Measurements from ENCODE around the gene ANXA5.
A peak's percentile ranks its signal among the peaks of the same experiment; 100 is the strongest.

ANXA5 gene

GRCh38 chr4:121726642-121727268, 30.0 kb upstream of the ANXA5 start:
- intact Hi-C loops (cut with micrococcal nuclease): loop anchor here (1.0 to 5.0 kb wide), 3 partner anchors 39 to 264 kb away; no protein-coding TSS in a partner anchor
- Mint-ChIP-seq H3K4me1 (ENCODE audit: low read depth) (no peaks in the 10 kb centered on the region), H3K27ac (no peak overlapping the region), H3K27me3 (peaks cover 7% of the 10 kb centered on the region), H3K4me3 (no peak overlapping the region), H3K36me3 (ENCODE audit: low read depth) (no peaks in the 10 kb centered on the region), H3K9me3 (no peaks in the 10 kb centered on the region)

DNA sequence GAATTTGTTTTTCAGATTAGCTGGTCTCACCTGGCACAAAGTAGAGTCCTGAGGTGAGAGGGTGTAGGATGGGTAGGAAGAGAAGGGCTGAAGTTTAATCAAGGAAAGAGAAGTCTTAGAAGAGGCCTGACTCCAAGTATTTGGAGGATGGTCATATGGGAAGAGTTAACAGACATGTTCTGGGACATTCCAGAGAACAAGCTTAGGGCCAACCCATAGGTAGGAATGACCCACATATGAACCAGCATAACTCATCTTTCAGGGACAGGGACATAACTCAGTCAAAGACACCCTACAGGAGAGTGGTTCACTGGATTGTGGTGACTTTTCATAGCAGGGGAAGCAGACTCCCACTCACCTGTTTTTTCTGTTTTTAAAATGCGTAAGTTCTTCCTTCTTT, 27.9 kb upstream of the ANXA5 start:
- intact Hi-C loops (cut with micrococcal nuclease): loop anchor here (5.0 kb wide), 1 partner anchor 37 kb away; no protein-coding TSS in a partner anchor
- peaks cover 7% of the 10 kb centered on the region for H3K27me3 Mint-ChIP-seq
- H3K4me3 Mint-ChIP-seq: no peak overlapping the region

DNA sequence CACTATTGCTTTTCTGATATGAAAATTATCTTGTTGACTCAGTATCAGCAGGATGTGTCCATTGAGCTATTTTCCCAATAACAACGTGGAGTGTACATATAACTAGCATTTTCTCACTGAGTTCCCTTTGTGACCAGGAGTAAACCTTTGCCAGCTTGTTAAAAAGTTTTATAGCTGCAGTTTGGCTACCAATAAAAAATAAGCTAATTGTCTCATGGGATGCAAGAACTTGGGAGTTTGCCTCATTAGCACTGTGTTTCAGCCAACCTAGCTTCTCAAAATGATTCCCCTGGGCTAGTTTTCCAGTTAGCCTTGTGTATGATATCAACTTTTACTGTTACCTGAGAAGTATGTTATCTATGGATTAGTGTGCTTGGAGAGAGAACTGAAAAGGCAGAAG, 24.9 kb upstream of the ANXA5 start:
- peaks cover 8% of the 10 kb centered on the region for H3K27me3 Mint-ChIP-seq
- H3K4me1 Mint-ChIP-seq (ENCODE audit: low read depth): no peaks in the 10 kb centered on the region
- H3K27ac Mint-ChIP-seq: no peak overlapping the region
- intact Hi-C loops (cut with micrococcal nuclease): no loop called here
- no peak overlapping the region for H3K4me3 Mint-ChIP-seq
- no peaks in the 10 kb centered on the region for H3K36me3 Mint-ChIP-seq (ENCODE audit: low read depth)
- H3K9me3 Mint-ChIP-seq: no peaks in the 10 kb centered on the region

More for the DNA sequence above, 27.9 kb upstream of the ANXA5 start:
- no peaks in the 10 kb centered on the region for H3K36me3 Mint-ChIP-seq (ENCODE audit: low read depth)
- H3K9me3 Mint-ChIP-seq: no peaks in the 10 kb centered on the region
- no peaks in the 10 kb centered on the region for H3K4me1 Mint-ChIP-seq (ENCODE audit: low read depth)
- no peak overlapping the region for H3K27ac Mint-ChIP-seq

GRCh38 chr4:121720109-121720508, 23.3 kb upstream of the ANXA5 start:
- Mint-ChIP-seq H3K9me3 (no peaks in the 10 kb centered on the region), H3K27ac (no peak overlapping the region), H3K27me3 (peaks cover 10% of the 10 kb centered on the region), H3K4me3 (no peak overlapping the region), H3K36me3 (ENCODE audit: low read depth) (no peaks in the 10 kb centered on the region), H3K4me1 (ENCODE audit: low read depth) (no peaks in the 10 kb centered on the region)
- intact Hi-C loops (cut with micrococcal nuclease): no loop called here

GRCh38 chr4:121717680-121718237, 21.0 kb upstream of the ANXA5 start:
- Mint-ChIP-seq H3K9me3 (no peaks in the 10 kb centered on the region), H3K27me3 (peaks cover 16% of the 10 kb centered on the region), H3K36me3 (ENCODE audit: low read depth) (no peaks in the 10 kb centered on the region), H3K27ac (no peak overlapping the region), H3K4me1 (ENCODE audit: low read depth) (no peaks in the 10 kb centered on the region), H3K4me3 (no peak overlapping the region)
- intact Hi-C loops (cut with micrococcal nuclease): no loop called here

DNA sequence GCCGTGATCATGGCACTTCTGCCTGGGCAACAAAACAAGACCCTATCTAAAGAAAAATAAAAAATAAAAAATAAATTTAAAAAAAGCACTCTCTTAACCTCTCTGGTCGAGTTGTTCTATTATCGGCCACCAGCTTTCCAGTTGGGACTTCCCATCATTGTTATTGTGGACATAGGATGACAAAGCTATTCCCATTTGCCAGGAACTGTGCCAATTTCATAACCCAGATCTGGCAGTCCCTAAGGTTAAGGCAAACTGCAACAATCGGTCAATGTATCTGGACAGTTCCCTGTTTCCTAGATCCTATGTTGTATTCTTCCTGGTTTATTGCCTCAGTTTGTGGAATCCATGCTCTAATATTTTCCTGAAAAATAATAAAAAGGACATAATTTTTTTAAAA, 17.8 kb upstream of the ANXA5 start:
- H3K4me1 Mint-ChIP-seq (ENCODE audit: low read depth): peaks cover 8% of the 10 kb centered on the region
- H3K4me3 Mint-ChIP-seq: no peak overlapping the region
- H3K36me3 Mint-ChIP-seq (ENCODE audit: low read depth): no peaks in the 10 kb centered on the region
- intact Hi-C loops (cut with micrococcal nuclease): no loop called here
- H3K27me3 Mint-ChIP-seq: peaks cover 23% of the 10 kb centered on the region
- H3K27ac Mint-ChIP-seq: no peak overlapping the region
- no peaks in the 10 kb centered on the region for H3K9me3 Mint-ChIP-seq

DNA sequence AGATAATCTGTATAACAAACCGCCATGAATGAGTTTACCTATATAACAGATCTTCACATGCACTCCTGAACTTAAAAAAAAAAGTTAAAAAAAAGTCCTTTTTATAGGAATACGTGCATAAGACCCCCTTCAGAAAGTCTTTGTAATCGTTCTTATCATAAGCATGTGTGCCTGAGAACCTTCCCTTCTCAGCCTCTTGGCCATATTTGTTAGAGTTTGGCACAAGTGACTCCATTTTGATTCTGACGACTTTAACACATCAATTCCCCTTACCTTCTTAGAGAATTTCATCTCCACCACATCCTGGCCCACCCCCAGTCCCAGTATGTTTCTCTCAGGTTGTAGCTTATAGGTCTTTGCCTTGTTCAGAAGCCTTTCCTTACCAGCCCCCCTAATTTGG, 16.0 kb upstream of the ANXA5 start:
- Mint-ChIP-seq H3K4me1 (ENCODE audit: low read depth) (peaks cover 8% of the 10 kb centered on the region), H3K9me3 (no peaks in the 10 kb centered on the region), H3K27ac (no peak overlapping the region), H3K4me3 (no peak overlapping the region), H3K27me3 (peaks cover 31% of the 10 kb centered on the region), H3K36me3 (ENCODE audit: low read depth) (no peaks in the 10 kb centered on the region)
- intact Hi-C loops (cut with micrococcal nuclease): no loop called here

DNA sequence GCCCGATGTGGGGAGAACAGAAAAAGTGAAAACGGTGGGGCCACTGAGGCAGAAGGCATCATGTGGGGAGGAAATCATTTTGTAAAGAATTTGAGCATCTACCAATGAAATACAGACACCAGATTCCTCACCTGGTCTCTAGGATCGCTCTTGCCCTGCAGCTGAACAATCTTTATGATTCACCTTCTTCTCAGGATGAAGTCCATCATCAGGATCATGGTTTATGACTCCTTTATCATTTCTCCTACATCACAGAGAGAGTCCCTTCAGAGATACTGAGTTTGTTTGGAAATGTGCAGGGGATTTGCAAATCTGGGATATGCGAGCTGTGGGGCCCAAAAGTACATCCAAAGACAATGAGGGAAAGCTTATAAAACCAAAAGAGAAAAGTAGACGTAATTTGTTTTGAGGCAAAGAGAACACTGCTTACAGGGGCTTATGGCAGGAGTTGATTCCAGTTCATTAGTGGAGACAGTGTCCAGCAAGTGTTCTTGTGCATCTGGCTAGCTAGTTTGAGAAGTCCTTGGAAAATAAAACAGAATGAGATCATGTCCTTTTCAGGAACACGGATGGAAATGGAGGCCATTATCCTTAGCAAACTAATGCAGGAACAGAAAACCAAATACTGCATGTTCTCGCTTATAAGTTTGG, 15.3 kb upstream of the ANXA5 start:
- intact Hi-C loops (cut with micrococcal nuclease): no loop called here
- Mint-ChIP-seq H3K4me3 (peak overlapping the region; percentile 62), H3K36me3 (ENCODE audit: low read depth) (no peaks in the 10 kb centered on the region), H3K27ac (no peak overlapping the region), H3K27me3 (peaks cover 34% of the 10 kb centered on the region), H3K4me1 (ENCODE audit: low read depth) (peaks cover 8% of the 10 kb centered on the region), H3K9me3 (no peaks in the 10 kb centered on the region)

GRCh38 chr4:121711263-121712000, 14.7 kb upstream of the ANXA5 start:
- intact Hi-C loops (cut with micrococcal nuclease): no loop called here
- Mint-ChIP-seq H3K4me1 (ENCODE audit: low read depth) (peaks cover 14% of the 10 kb centered on the region), H3K36me3 (ENCODE audit: low read depth) (no peaks in the 10 kb centered on the region), H3K4me3 (peak overlapping the region; percentile 62), H3K9me3 (no peaks in the 10 kb centered on the region), H3K27me3 (peaks cover 35% of the 10 kb centered on the region), H3K27ac (no peak overlapping the region)

- Mint-ChIP-seq H3K27ac (no peak overlapping the region), H3K27me3 (peaks cover 32% of the 10 kb centered on the region), H3K36me3 (ENCODE audit: low read depth) (no peaks in the 10 kb centered on the region), H3K4me1 (ENCODE audit: low read depth) (peaks cover 16% of the 10 kb centered on the region), H3K9me3 (no peaks in the 10 kb centered on the region), H3K4me3 (no peak overlapping the region)
- intact Hi-C loops (cut with micrococcal nuclease): no loop called here
Measured at GRCh38 chr4:121709766-121710405, 13.1 kb upstream of the ANXA5 start.

GRCh38 chr4:121707344-121707743, 10.6 kb upstream of the ANXA5 start:
- no peak overlapping the region for H3K4me3 Mint-ChIP-seq
- H3K9me3 Mint-ChIP-seq: no peaks in the 10 kb centered on the region
- no peaks in the 10 kb centered on the region for H3K36me3 Mint-ChIP-seq (ENCODE audit: low read depth)
- intact Hi-C loops (cut with micrococcal nuclease): no loop called here
- peaks cover 16% of the 10 kb centered on the region for H3K4me1 Mint-ChIP-seq (ENCODE audit: low read depth)
- no peak overlapping the region for H3K27ac Mint-ChIP-seq
- H3K27me3 Mint-ChIP-seq: peaks cover 32% of the 10 kb centered on the region

DNA sequence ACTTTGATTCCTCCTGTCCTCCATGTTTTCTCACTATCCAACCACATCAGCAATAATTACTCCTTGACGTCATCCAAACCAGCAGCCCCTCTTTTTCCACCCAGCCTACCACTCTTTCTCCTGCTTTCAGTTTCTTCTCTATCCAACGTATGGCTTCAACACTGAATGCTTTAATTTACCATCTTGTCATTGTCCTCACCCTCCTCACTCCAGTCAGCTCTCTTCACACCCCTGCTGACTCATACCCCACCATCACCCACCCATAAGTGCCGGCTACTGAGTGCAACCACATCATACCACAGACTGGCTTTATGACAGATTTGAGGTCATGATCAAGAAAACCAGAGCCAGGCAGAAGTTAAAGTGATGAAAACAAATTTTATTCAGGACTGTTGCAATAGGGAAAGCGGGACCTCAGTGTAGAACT, 9.8 kb upstream of the ANXA5 start:
- no peak overlapping the region for H3K27ac Mint-ChIP-seq
- H3K9me3 Mint-ChIP-seq: no peaks in the 10 kb centered on the region
- H3K27me3 Mint-ChIP-seq: peaks cover 35% of the 10 kb centered on the region
- no peaks in the 10 kb centered on the region for H3K36me3 Mint-ChIP-seq (ENCODE audit: low read depth)
- intact Hi-C loops (cut with micrococcal nuclease): no loop called here
- H3K4me1 Mint-ChIP-seq (ENCODE audit: low read depth): peaks cover 14% of the 10 kb centered on the region
- no peak overlapping the region for H3K4me3 Mint-ChIP-seq

GRCh38 chr4:121705521-121705920, 8.7 kb upstream of the ANXA5 start:
- H3K4me3 Mint-ChIP-seq: no peak overlapping the region
- intact Hi-C loops (cut with micrococcal nuclease): no loop called here
- H3K27me3 Mint-ChIP-seq: peaks cover 37% of the 10 kb centered on the region
- H3K36me3 Mint-ChIP-seq (ENCODE audit: low read depth): no peaks in the 10 kb centered on the region
- H3K9me3 Mint-ChIP-seq: no peaks in the 10 kb centered on the region
- no peak overlapping the region for H3K27ac Mint-ChIP-seq
- H3K4me1 Mint-ChIP-seq (ENCODE audit: low read depth): peaks cover 20% of the 10 kb centered on the region

DNA sequence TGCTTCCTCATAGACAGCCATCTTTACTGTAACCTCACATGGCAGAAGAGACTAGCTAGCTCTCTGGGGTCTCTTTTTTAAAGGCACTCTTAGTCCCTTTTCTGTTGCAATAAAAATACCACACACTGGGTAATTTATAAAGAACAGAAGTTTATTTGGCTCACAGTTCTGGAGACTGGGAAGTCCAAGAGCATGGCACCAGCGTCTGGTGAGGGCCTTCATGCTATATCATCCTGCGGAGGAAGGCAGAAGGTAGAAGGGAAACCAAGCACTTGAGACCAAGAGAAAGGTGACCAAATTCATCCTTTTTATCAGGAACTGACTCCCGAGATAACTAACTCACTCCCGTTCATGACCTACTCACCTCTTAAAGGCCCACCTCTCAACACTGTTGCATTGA, 5.4 kb upstream of the ANXA5 start:
- Mint-ChIP-seq H3K9me3 (no peaks in the 10 kb centered on the region), H3K36me3 (ENCODE audit: low read depth) (no peaks in the 10 kb centered on the region), H3K4me3 (no peak overlapping the region), H3K27me3 (peaks cover 39% of the 10 kb centered on the region), H3K27ac (no peak overlapping the region), H3K4me1 (ENCODE audit: low read depth) (peaks cover 45% of the 10 kb centered on the region)
- intact Hi-C loops (cut with micrococcal nuclease): no loop called here
